ENCODE data around the gene STH.

- TF ChIP-seq CTCF (optimal IDR thresholded peaks at IDR 0.05 in 1 of 3, IDR thresholded peaks at IDR 0.05 in 1 of 3, conservative IDR thresholded peaks at IDR 0.05 in 1 of 3; ENCODE audit: extremely low read depth in 1 of 3, insufficient read depth in 2 of 3, low read length in 3 of 3) (no peak), EZH2 (IDR thresholded peaks at IDR 0.05; ENCODE audit: low read length) (no peak)
Measured at GRCh38 chr17:45985447-45985846, 13.6 kb upstream of the STH start.
